ENCODE measurements around the gene ZNF224.
A peak's percentile ranks its signal among the peaks of the same experiment; 100 is the strongest.

The ZNF224 gene

GRCh38 chr19:44141191-44142058 lies 47.3 kb downstream of the ZNF224 start, which contains the start of gene ZNF234:
Gene ZNF234, plus strand, starts transcription at chr19:44141554. Its CDS starts 3,079 bp downstream, at chr19:44144633.
- peak; percentile 49 for DNase-seq

- no peak for DNase-seq
Measured at GRCh38 chr19:44142059-44142433, 47.9 kb downstream of the ZNF224 start.

GRCh38 chr19:44149776-44150175 lies 55.6 kb downstream of the ZNF224 start:
- DNase-seq = no peak

- DNase-seq = no peak
Measured at GRCh38 chr19:44151491-44151890, 57.3 kb downstream of the ZNF224 start.

GRCh38 chr19:44156475-44156874 lies 62.3 kb downstream of the ZNF224 start:
- DNase-seq = no peak
